GM12878 (cell line): ENCODE data around the gene RBBP8NL. TPM values are rescaled to one million over a fixed set of nuclear protein-coding genes. Genes with fewer than 3 reads are reported as not detected.

ENCODE experiments used
- ATAC-seq: fragments of 200-7000 bp; cut with Tn5 transposase; 3 replicates; pipeline ENCODE4 v1.9.1; 2020; ENCODE audit warnings: mild to moderate bottlenecking, moderate library complexity
- BruUV-seq: library from RNA; stranded (reverse); fragments of 400-500 nt; replicated peaks from 2 replicates; lab custom pipeline; 2021; lab: Mats Ljungman, UMichigan
- CTCF ChIA-PET: fragments of 300-600 bp; sonication (Branson Sonifier 250); formaldehyde crosslinking; extraction: SDS; loops from one replicate; lab custom pipeline; 2021; ENCODE audit warnings: inconsistent platforms; lab: Yijun Ruan, JAX
- POLR2A ChIA-PET: fragments of 350-600 bp; formaldehyde crosslinking; extraction: SDS; loops from one replicate; lab custom pipeline; 2021; ENCODE audit warnings: inconsistent platforms; lab: Charles Lee
- RAD21 ChIA-PET: fragments of 300-600 bp; sonication (Branson Sonifier 250); formaldehyde crosslinking; loops from one replicate; lab custom pipeline; 2023; ENCODE audit warnings: antibody characterized with exemption; ENCODE audit not compliant: unreplicated experiment; lab: Charles Lee
- SMC1A ChIA-PET: fragments of 300-600 bp; sonication (Branson Sonifier 250); formaldehyde crosslinking; loops from one replicate; lab custom pipeline; 2023; ENCODE audit not compliant: unreplicated experiment, uncharacterized antibody; lab: Charles Lee
- DNase-seq: peaks from one replicate; pipeline ENCODE4 v3.0.0-alpha.2; 2011; ENCODE audit warnings: low read depth, low spot score
- FAIRE-seq: peaks from 3 replicates; lab custom pipeline; 2011; peaks lifted over from hg19 to GRCh38; lab: Jason Lieb, UNC
- H2AFZ ChIP-seq: 2 replicates; pipeline ENCODE4 v1.6.0; 2011; ENCODE audit warnings: low read depth, low read length, control low read depth; ENCODE audit not compliant: control insufficient read depth
- H3K27ac ChIP-seq: 2 replicates; pipeline ENCODE4 v1.5.1; 2011; ENCODE audit warnings: control low read depth; ENCODE audit not compliant: control insufficient read depth, insufficient read depth
- H3K27me3 ChIP-seq, 2 experiments: replicated peaks in 1 of 2; 2 replicates each; pipeline versions ENCODE4 v1.6.0 to v1.6.1; 2011; ENCODE audit warnings: low read length in 1 of 2; ENCODE audit not compliant: control insufficient read depth in 2 of 2, insufficient read depth in 2 of 2
- H3K36me3 ChIP-seq, 2 experiments: 2 replicates each; pipeline ENCODE4 v1.5.1; 2011; ENCODE audit warnings: low read length in 1 of 2; ENCODE audit not compliant: control insufficient read depth in 2 of 2, insufficient read depth in 2 of 2
- H3K4me1 ChIP-seq: 2 replicates; pipeline ENCODE4 v1.6.1; 2011; ENCODE audit warnings: mild to moderate bottlenecking, low read length, moderate library complexity, mixed read lengths; ENCODE audit not compliant: control insufficient read depth, insufficient read depth
- H3K4me2 ChIP-seq: 2 replicates; pipeline ENCODE4 v1.6.0; 2011; ENCODE audit warnings: control low read depth; ENCODE audit not compliant: control insufficient read depth, insufficient read depth
- H3K4me3 ChIP-seq: fragments of 200-600 bp; sonication (generic); 2 replicates; pipeline ENCODE4 v1.5.1; 2016
- H3K79me2 ChIP-seq: 2 replicates; pipeline ENCODE4 v1.6.0; 2011; ENCODE audit warnings: low read length; ENCODE audit not compliant: control insufficient read depth, insufficient read depth
- H3K9ac ChIP-seq: 2 replicates; pipeline ENCODE4 v1.8.0; 2011; ENCODE audit warnings: low read length, control low read depth, mixed read lengths; ENCODE audit not compliant: control insufficient read depth, insufficient read depth
- H3K9me3 ChIP-seq: replicated peaks from 3 replicates; pipeline ENCODE4 v1.5.1; 2011; ENCODE audit warnings: mild to moderate bottlenecking, low read length; ENCODE audit not compliant: control insufficient read depth, insufficient read depth
- H4K20me1 ChIP-seq: 2 replicates; pipeline ENCODE4 v1.6.0; 2011; ENCODE audit not compliant: control insufficient read depth, insufficient read depth
- KAT2A ChIP-seq: conservative IDR thresholded peaks from 2 replicates; pipeline ENCODE4 v1.6.1; 2011; ENCODE audit warnings: low read depth, low read length; ENCODE audit not compliant: control insufficient read depth
- KDM1A ChIP-seq: fragments of 200-600 bp; sonication (generic); IDR thresholded peaks from 2 replicates; pipeline ENCODE4 v1.6.1; 2016; ENCODE audit warnings: borderline replicate concordance
- LARP7 ChIP-seq: fragments of 450-650 bp; IDR thresholded peaks from 2 replicates; pipeline ENCODE4 v1.6.1; 2017; ENCODE audit warnings: mild to moderate bottlenecking
- RUNX3 ChIP-seq: IDR thresholded peaks from 2 replicates; pipeline ENCODE4 v1.6.1; 2012; ENCODE audit warnings: low read length, inconsistent platforms
- SMARCA5 ChIP-seq: fragments of 450-650 bp; IDR thresholded peaks from 2 replicates; pipeline ENCODE4 v1.6.1; 2017; ENCODE audit warnings: mild to moderate bottlenecking
- SREBF1 ChIP-seq: IDR thresholded peaks from 2 replicates; pipeline ENCODE4 v1.6.1; 2012; ENCODE audit warnings: mild to moderate bottlenecking, low read length
- WGBS: methylation state at CpG from one replicate; pipeline ENCODE4 v1.1.6; 2016; ENCODE audit warnings: low lambda C conversion rate; ENCODE audit not compliant: insufficient replicate concordance, insufficient coverage; ENCODE audit errors: missing lambda C conversion rate; 5-methylcytosine and 5-hydroxymethylcytosine counted together
- in situ Hi-C: fragments of 300-500 bp; cut with MboI; formaldehyde crosslinking; loops from 9 replicates; pipeline ENCODE4 v1.14.3; 2018; ENCODE audit warnings: mixed read lengths
- intact Hi-C: fragments of 100-400 bp; cut with micrococcal nuclease; formaldehyde crosslinking; loops from one replicate; pipeline ENCODE4 v1.14.2; 2022; ENCODE audit not compliant: unreplicated experiment
- polyA plus RNA-seq, 11 experiments: library from polyadenylated mRNA; depleted of rRNA in 4 of 11; unstranded in 6 of 11; stranded (reverse) in 5 of 11; fragments of >200 nt; fragmentation: Nextera tagmentation in 4 of 11; fragmentation: Illumina TruSeq in 1 of 11; extraction: Ambion mirVana in 4 of 11; extraction: Trizol in 1 of 11; gene quantifications; 1 replicate in 1 of 11; 2 replicates in 10 of 11; pipeline versions ENCODE4 v1.2.1 to v1.2.3, GENCODE V29; 2011 to 2016; ENCODE audit warnings: inconsistent platforms in 2 of 11, missing spikeins in 2 of 11, low read depth in 1 of 11
- total RNA-seq, 4 experiments: library from RNA; depleted of rRNA in 3 of 4; stranded (reverse); fragments of >200 nt in 3 of 4; fragmentation: Illumina TruSeq in 1 of 4; extraction: Trizol in 1 of 4; gene quantifications; 2 replicates each; pipeline versions ENCODE4 v1.2.1 to v1.2.3, GENCODE V29; 2013 to 2021
- TF ChIP-seq, protein P1 (sequence below): IDR thresholded peaks from 2 replicates; pipeline ENCODE4 v1.6.1; 2012; ENCODE audit warnings: low read depth, low read length, improper control_type of control experiment

RBBP8NL gene
- total and polyA plus RNA-seq, 10 of the 15 experiments (the other 5 are each of a cell fraction or from before 2014, with no cell fraction given) = not detected

- Histone ChIP-seq H3K4me2 (no peak overlapping the region), H3K27ac (no peak overlapping the region), H3K9me3 (no peaks in the 10 kb centered on the region), H3K4me3 (no peak overlapping the region), H4K20me1 (no peaks in the 10 kb centered on the region), H3K79me2 (no peaks in the 10 kb centered on the region), H3K9ac (no peak overlapping the region), H3K36me3 (no peaks in the 10 kb centered on the region), H3K4me1 (no peaks in the 10 kb centered on the region), H3K27me3 (peaks cover 0 to 5% of the 10 kb centered on the region in 2 experiments; a peak in 2 of 4 replicates), H2AFZ (no peak overlapping the region)
- in situ Hi-C loops = no loop called here
- ATAC-seq = no peak
- CTCF ChIA-PET = no interaction called here
- no TSS peak for BruUV-seq
- intact Hi-C loops = no loop called here
- RAD21 ChIA-PET = no interaction called here
- DNase-seq = no peak
- POLR2A ChIA-PET = no interaction called here
- TF ChIP-seq SREBF1 (no peak), KAT2A (no peak), RUNX3 (no peak), SMARCA5 (no peak), KDM1A (no peak), LARP7 (no peak)
- TF ChIP-seq, protein P1, sequence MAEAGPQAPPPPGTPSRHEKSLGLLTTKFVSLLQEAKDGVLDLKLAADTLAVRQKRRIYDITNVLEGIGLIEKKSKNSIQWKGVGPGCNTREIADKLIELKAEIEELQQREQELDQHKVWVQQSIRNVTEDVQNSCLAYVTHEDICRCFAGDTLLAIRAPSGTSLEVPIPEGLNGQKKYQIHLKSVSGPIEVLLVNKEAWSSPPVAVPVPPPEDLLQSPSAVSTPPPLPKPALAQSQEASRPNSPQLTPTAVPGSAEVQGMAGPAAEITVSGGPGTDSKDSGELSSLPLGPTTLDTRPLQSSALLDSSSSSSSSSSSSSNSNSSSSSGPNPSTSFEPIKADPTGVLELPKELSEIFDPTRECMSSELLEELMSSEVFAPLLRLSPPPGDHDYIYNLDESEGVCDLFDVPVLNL = no peak
- FAIRE-seq = no peak
- 37% methylated on average over 17 of the region's 17 CpGs for WGBS
- SMC1A ChIA-PET = no interaction called here
These were observed 42.0 kb upstream of the RBBP8NL start for GRCh38 chr20:62469352-62469751.
